HCT116 (cell line): ENCODE measurements around the gene KIF25. TPM values are rescaled to one million over a fixed set of nuclear protein-coding genes. Genes with fewer than 3 reads are reported as not detected.

Experiments used
- FOSL1 ChIP-seq: IDR thresholded peaks from 2 replicates; pipeline ENCODE4 v1.6.1; 2012; ENCODE audit warnings: low read depth
- JUND ChIP-seq: IDR thresholded peaks from 2 replicates; pipeline ENCODE4 v1.6.1; 2012
- POLR2A ChIP-seq: IDR thresholded peaks from 2 replicates; pipeline ENCODE4 v1.7.0; 2011; ENCODE audit warnings: borderline replicate concordance; ENCODE audit not compliant: insufficient read depth, insufficient read length; ENCODE audit errors: extremely low read depth
- REST ChIP-seq: IDR thresholded peaks from 2 replicates; pipeline ENCODE4 v1.6.1; 2012; ENCODE audit warnings: low read depth
- SP1 ChIP-seq: IDR thresholded peaks from 2 replicates; pipeline ENCODE4 v1.6.1; 2012; ENCODE audit warnings: low read depth
- total RNA-seq: library from RNA; stranded (reverse); gene quantifications from one replicate; pipeline ENCODE4 v1.2.1, GENCODE V29; 2021; ENCODE audit not compliant: unreplicated experiment
- TF ChIP-seq, protein P1 (sequence below), 3 experiments: fragments of 200-600 bp in 1 of 3; sonication (generic) in 1 of 3; IDR thresholded peaks in 2 of 3; conservative IDR thresholded peaks in 1 of 3; 2 replicates each; pipeline ENCODE4 v1.5.1; 2012 to 2017; ENCODE audit warnings: low read depth in 2 of 3, low read length in 2 of 3, antibody characterized with exemption in 1 of 3, borderline replicate concordance in 1 of 3, control low read depth in 1 of 3, mild to moderate bottlenecking in 1 of 3, mixed read lengths in 1 of 3, mixed run types in 1 of 3, moderate library complexity in 1 of 3; ENCODE audit not compliant: insufficient read depth in 1 of 3
- TF ChIP-seq, protein P2 (sequence below): IDR thresholded peaks from 2 replicates; pipeline ENCODE4 v1.6.1; 2012

The KIF25 gene
- total RNA-seq, 1 experiment from 2014 or later: not detected

DNA sequence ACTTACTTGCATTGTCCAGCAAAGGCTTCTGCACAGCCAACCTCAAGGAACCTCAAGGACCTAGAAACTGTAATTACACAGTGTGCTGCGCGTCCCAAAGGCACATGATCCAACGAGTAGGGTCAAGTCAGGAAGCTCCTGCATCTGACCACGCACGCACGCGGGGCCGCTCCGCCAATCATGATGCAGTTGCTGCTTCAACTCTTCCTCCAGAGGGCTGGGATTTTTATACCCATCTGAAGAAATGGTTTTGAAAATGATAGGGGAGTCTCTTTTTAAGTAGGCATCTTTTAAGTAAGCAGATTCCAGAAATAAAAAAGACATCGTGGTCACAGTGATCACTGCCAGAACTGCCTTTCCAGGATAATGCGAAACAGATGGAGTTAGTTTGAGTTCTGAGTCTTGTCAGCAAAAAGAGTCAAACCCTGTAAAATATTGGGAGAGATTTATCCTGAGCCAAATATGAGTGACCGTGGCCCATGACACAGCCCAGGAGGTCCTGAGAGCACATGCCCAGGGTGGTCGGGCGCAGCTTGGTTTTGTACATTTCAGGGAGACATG, 34.0 kb downstream of the KIF25 start (continued):
- TF ChIP-seq, protein P1, sequence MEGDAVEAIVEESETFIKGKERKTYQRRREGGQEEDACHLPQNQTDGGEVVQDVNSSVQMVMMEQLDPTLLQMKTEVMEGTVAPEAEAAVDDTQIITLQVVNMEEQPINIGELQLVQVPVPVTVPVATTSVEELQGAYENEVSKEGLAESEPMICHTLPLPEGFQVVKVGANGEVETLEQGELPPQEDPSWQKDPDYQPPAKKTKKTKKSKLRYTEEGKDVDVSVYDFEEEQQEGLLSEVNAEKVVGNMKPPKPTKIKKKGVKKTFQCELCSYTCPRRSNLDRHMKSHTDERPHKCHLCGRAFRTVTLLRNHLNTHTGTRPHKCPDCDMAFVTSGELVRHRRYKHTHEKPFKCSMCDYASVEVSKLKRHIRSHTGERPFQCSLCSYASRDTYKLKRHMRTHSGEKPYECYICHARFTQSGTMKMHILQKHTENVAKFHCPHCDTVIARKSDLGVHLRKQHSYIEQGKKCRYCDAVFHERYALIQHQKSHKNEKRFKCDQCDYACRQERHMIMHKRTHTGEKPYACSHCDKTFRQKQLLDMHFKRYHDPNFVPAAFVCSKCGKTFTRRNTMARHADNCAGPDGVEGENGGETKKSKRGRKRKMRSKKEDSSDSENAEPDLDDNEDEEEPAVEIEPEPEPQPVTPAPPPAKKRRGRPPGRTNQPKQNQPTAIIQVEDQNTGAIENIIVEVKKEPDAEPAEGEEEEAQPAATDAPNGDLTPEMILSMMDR (IDR thresholded peaks at IDR 0.05 in 2 of 3, conservative IDR thresholded peaks at IDR 0.05 in 1 of 3; ENCODE audit: borderline replicate concordance in 1 of 3, insufficient read depth in 1 of 3, low read depth in 2 of 3, low read length in 2 of 3): no peak
- TF ChIP-seq POLR2A (no peak), SP1 (no peak), REST (no peak), JUND (no peak), FOSL1 (no peak)
- TF ChIP-seq, protein P2, sequence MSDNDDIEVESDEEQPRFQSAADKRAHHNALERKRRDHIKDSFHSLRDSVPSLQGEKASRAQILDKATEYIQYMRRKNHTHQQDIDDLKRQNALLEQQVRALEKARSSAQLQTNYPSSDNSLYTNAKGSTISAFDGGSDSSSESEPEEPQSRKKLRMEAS: no peak
- TF ChIP-seq, all 23 proteins: peak for 0
